ENCODE data around the gene LRRC8B.

The LRRC8B gene

GRCh38 chr1:89527750-89528381 is 3.2 kb downstream of the LRRC8B start:
- TF ChIP-seq, protein P1, sequence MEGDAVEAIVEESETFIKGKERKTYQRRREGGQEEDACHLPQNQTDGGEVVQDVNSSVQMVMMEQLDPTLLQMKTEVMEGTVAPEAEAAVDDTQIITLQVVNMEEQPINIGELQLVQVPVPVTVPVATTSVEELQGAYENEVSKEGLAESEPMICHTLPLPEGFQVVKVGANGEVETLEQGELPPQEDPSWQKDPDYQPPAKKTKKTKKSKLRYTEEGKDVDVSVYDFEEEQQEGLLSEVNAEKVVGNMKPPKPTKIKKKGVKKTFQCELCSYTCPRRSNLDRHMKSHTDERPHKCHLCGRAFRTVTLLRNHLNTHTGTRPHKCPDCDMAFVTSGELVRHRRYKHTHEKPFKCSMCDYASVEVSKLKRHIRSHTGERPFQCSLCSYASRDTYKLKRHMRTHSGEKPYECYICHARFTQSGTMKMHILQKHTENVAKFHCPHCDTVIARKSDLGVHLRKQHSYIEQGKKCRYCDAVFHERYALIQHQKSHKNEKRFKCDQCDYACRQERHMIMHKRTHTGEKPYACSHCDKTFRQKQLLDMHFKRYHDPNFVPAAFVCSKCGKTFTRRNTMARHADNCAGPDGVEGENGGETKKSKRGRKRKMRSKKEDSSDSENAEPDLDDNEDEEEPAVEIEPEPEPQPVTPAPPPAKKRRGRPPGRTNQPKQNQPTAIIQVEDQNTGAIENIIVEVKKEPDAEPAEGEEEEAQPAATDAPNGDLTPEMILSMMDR (IDR thresholded peaks at IDR 0.05), result no peak
- H3K36me3 Mint-ChIP-seq (ENCODE audit: low read depth), result peaks cover 22% of the 10 kb centered on the region
- H3K27ac Mint-ChIP-seq, result no peak overlapping the region
- no peaks in the 10 kb centered on the region for H3K27me3 Mint-ChIP-seq (ENCODE audit: low read depth, poor library complexity)
- no peak for DNase-seq
- no peak overlapping the region for H3K4me3 Mint-ChIP-seq
- H3K4me1 Mint-ChIP-seq, result peaks cover 35% of the 10 kb centered on the region
- peaks cover 9% of the 10 kb centered on the region for H3K9me3 Mint-ChIP-seq

- Mint-ChIP-seq H3K4me1 (peaks cover 30% of the 10 kb centered on the region), H3K27ac (no peak overlapping the region), H3K36me3 (ENCODE audit: low read depth) (peaks cover 24% of the 10 kb centered on the region), H3K27me3 (ENCODE audit: low read depth, poor library complexity) (no peaks in the 10 kb centered on the region), H3K4me3 (no peak overlapping the region), H3K9me3 (peaks cover 4% of the 10 kb centered on the region)
- TF ChIP-seq, protein P1 (IDR thresholded peaks at IDR 0.05), result no peak
- DNase-seq, result no peak
Observed at GRCh38 chr1:89528382-89528780, 3.8 kb downstream of the LRRC8B start.

DNA sequence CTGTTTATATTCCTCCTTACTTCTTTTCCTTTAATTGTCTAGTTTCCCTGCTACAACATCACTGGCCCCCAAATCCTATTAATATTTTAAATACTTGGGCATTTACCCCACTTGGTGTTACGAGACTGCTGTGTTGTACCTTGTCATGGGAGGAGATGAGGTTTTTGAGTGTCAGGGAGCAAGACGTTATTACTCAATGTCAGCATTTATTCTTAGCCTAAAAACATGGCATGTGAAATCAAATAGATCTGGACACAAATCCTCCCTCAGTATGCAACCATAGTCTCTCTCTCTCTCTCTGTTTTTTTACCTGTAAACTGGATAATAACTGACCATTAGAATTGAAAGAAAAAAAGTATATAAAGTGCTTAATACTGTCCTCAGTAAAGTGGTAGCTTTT is 4.6 kb downstream of the LRRC8B start:
- no peak overlapping the region for H3K27ac Mint-ChIP-seq
- H3K4me3 Mint-ChIP-seq, result no peak overlapping the region
- DNase-seq, result no peak
- H3K36me3 Mint-ChIP-seq (ENCODE audit: low read depth), result peaks cover 25% of the 10 kb centered on the region
- TF ChIP-seq, protein P1 (IDR thresholded peaks at IDR 0.05), result no peak
- peaks cover 4% of the 10 kb centered on the region for H3K9me3 Mint-ChIP-seq
- H3K27me3 Mint-ChIP-seq (ENCODE audit: low read depth, poor library complexity), result no peaks in the 10 kb centered on the region
- peaks cover 23% of the 10 kb centered on the region for H3K4me1 Mint-ChIP-seq

DNA sequence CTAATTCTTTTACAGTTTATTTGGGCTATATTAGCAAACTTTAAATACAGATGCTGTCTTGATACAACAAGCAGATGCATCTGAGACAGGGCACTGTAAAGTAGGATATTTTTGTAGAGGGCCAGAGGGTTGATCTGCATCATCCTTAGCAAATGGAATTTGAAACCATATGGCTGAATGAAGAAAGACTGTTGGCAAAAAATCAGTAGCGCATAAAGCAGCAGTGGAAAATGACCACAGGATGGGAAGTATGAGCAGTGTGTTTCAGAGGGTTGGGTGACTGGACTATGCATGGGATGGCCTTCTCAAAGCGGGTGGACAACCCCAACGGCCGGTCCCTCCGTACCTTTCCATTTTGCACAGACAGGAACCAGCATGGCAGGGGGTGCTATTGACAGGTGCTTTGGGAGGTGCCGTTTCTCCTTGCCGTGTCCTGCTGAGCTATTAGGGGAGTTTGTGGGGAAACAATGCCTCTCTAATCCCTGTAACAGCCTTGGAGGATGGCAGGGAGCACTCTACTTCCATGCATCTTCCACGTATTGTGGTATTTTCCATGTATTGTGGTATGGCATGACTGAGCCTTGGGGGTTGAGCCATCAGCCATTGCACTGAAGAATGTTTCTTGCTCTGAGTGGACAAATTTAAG is 5.9 kb downstream of the LRRC8B start:
- DNase-seq, result no peak
- Mint-ChIP-seq H3K4me3 (no peak overlapping the region), H3K27ac (no peak overlapping the region), H3K9me3 (peaks cover 4% of the 10 kb centered on the region), H3K27me3 (ENCODE audit: low read depth, poor library complexity) (no peaks in the 10 kb centered on the region), H3K36me3 (ENCODE audit: low read depth) (peaks cover 25% of the 10 kb centered on the region), H3K4me1 (peaks cover 18% of the 10 kb centered on the region)
- TF ChIP-seq, protein P1 (IDR thresholded peaks at IDR 0.05), result no peak

DNA sequence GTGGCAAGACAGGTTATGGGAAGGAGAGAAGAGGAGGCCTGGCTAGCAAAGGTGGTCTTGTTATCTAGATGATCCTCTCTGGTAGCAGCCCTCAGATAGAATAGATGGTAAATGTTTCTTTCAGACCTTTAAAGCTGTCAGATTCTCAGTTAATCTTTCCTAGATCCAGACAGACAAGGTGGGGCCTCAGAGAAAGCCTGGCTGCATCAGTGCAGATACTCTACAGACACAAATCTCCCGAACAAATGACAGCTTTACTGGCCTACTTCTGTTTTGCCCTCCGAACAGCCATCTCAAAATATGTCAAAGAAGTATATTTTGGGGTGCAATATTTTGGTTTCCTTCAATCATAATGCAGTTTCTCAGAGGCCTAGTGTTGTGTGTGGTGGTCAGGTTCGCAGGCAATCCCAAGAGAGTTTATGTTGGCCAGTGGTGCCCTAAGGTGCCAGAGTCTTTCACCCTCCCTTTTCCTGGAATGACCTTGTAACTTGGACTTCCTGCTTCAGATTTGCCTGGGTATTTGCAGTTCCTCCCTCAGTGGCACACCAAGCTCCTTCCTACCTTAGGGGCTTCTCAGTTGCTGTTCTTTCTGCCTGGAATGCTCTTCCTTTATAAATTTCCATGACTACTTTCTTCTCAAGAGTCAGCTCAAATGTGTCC is 7.0 kb downstream of the LRRC8B start:
- Mint-ChIP-seq H3K27ac (no peak overlapping the region), H3K27me3 (ENCODE audit: low read depth, poor library complexity) (no peaks in the 10 kb centered on the region), H3K36me3 (ENCODE audit: low read depth) (peaks cover 25% of the 10 kb centered on the region), H3K4me1 (peaks cover 13% of the 10 kb centered on the region), H3K9me3 (peaks cover 4% of the 10 kb centered on the region), H3K4me3 (no peak overlapping the region)
- DNase-seq, result no peak
- TF ChIP-seq, protein P1 (IDR thresholded peaks at IDR 0.05), result no peak

Measured in nephron progenitor cell (in vitro differentiated cells).